GM18873 (cell line): ENCODE data around the gene CCDC6.
A peak's percentile ranks its signal among the peaks of the same experiment; 100 is the strongest.

Source experiments
- ATAC-seq: cut with Tn5 transposase; IDR thresholded peaks from one replicate; pipeline ENCODE4 v1.9.1; 2021; ENCODE audit warnings: mild to moderate bottlenecking, moderate library complexity, moderate number of reproducible peaks; ENCODE audit not compliant: unreplicated experiment, low FRiP score

CCDC6 gene

DNA sequence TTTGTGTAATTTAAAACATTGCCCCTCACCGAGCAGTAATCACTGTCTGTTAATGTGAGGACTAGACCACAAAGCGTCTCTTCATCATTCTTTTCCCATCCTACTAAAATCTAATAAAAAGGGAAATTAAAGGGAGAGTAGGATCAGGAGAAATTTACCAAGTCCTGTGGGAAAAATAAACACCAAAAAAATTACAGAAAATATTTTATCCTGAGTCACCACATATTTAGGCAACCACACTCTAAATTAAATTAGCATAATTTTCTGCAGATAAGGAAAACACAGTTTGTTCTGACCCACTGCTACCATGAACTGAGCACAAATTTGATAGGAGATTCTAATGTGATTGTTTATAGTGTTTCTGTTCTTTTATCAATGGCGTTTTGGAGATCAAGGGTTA lies 49.3 kb downstream of the CCDC6 start:
- ATAC-seq: no peak

DNA sequence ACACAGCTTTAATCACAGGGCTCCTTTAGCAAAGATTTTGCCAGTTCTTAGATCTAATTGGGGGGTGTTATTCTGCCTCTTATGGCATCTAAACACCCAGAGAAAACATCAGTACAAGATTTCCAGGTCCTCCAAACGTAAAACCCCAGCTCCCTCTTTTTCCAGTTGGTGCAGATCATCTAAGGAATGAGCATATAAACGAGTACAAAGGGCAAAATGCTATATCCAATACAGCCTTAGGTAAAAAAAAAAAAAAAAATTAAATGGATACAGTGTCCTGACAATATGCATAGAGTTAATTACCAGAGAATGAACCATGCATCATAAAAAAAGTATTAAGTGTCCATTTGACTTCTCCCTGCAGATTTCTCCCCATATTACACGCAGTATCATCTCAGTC lies 50.3 kb downstream of the CCDC6 start:
- no peak for ATAC-seq

DNA sequence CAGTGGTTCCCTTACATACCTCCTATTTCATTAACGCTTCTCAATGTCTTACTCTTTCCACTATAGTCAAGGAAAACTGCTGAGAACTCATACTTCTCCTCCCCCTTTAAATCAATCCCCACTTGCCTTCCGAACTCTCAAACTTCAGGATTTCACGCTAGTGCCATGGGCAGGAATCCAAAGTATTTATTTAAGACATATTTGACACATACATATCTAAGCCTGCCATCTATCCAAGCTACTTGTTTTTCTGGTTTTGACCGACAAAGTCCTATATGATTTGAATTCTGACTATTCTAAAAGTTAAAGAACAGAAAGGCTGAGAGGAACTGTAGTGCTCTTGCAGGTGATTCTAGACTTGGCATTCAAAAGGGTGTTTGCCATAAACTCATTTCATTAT lies 51.8 kb downstream of the CCDC6 start:
- no peak for ATAC-seq

DNA sequence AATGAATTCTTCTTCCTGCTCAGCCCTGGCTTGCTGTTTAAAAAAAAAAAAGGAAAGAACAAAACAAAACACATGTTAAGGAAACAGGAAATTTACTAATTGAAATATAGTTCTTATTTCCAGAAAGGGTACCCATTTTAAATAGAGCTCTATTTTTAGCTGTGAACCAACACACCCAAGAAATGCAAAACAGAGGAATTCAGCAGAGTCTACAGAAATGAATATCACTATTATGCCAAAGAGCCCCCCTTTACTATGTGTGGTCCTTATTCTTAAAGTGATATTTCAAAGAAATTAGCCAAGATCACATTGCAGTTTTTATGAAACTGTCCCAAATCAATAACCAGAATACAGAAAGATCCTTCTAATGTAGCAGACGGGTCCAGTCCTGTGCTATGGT lies 53.7 kb downstream of the CCDC6 start:
- peak; percentile 65 for ATAC-seq

DNA sequence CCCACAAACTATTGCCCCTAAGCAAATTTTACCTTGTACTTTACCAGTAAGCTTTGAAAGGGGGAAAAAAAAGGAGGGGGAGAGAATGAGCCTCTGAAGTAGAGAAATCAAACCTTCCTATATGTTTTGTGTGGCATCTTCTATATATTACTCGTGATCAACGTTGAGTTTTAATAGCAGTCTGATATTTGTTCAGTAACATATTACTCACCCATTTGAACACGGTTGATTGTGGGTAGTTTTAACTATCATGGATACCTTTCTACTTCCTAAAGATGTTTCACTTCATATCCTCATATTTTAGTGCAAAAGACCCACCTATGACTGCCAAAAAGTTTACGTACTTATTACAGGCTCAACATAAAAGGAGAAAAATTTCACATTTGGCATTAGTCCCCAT lies 54.5 kb downstream of the CCDC6 start:
- ATAC-seq: no peak

DNA sequence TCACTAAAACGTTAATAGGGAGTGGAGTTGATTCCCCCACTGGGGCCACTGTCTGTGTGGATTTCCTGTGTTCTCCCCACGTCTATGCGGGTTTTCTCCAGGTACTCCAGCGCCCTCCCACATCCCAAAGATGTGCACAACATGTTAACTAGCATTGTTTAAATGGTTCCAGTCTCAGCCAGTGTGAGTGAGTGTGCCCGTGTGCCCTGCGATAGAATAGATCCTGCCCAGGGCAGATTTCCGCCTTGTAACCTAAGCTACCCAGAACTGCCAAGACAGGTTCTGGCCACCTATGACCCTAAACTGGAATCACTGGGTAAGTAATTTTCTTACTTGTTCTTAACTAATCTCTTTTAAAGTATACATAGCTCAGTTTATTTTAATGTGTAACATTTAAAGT lies 58.5 kb downstream of the CCDC6 start:
- ATAC-seq: no peak

DNA sequence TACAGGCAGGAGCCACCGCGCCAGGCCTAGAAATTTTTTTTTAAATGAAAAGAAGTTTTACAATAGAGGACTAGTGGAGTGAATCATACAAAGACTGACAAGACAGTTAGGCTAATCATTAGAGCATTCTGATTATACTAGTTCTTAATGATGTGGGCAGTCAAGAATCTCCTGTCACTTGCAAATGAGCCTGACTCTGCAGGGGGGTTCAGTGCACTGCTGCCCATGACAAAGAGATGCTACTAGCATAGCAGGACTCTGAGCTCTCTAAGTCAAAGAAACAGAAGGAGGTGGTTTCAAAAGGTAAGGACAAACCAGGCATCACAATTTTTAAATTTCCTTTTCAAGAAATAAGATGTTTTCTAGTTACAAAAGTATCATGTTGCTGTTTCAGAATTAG lies 59.0 kb downstream of the CCDC6 start:
- no peak for ATAC-seq

DNA sequence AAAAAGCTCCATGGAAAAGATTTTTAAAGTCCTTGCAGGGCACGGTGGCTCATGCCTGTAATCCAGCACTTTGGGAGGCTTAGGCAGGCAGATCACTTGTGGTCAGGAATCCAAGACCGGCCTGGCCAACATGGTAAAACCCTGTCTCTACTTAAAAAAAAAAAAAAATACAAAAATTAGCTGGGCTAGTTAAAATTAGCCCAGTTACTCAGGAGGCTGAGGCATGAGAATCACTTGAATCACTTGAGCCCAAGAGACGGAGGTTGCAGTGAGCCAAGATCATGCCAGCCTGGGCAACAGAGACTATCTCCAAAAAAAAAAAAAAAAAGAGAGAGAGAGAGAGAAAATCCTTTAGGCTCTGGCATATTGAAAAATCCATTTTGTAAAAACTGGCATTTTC lies 61.9 kb downstream of the CCDC6 start:
- ATAC-seq: no peak

DNA sequence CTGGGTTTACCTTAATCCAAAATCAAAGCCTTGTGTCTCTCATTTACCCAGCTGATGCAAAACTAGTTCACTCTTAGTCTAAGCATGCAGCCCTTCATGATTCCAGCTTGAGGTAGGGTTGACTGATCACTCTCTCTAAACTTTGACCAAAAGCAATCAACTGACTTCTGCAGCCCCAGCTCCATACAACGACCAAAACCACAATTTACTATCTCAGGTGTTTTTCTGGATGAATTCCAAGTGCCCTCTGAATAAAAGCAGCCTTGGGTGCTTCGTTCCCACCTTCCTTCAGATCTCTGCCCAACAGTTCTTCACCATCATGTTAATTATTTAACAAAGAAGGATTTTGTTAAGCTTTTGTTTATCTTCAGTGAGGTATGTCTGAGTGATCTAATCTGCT lies 62.6 kb downstream of the CCDC6 start:
- ATAC-seq: no peak

DNA sequence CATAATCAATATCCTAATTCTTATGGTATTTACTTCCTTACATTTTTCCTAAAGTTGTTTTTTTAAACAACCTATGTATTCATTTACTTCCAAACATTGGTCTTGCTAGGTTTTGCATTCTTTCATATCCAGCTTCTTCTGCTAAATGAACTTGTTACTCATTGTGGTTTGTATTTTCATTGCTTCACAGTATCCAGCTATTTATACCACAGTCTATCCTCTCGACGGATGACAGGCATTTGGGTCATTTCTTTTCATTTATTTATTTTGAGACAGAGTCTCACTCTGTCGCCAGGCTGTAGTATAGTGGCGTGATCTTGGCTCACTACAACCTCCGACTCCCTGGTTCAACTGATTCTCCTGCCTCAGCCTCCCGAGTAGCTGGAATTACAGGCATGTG lies 66.8 kb downstream of the CCDC6 start:
- ATAC-seq: no peak

DNA sequence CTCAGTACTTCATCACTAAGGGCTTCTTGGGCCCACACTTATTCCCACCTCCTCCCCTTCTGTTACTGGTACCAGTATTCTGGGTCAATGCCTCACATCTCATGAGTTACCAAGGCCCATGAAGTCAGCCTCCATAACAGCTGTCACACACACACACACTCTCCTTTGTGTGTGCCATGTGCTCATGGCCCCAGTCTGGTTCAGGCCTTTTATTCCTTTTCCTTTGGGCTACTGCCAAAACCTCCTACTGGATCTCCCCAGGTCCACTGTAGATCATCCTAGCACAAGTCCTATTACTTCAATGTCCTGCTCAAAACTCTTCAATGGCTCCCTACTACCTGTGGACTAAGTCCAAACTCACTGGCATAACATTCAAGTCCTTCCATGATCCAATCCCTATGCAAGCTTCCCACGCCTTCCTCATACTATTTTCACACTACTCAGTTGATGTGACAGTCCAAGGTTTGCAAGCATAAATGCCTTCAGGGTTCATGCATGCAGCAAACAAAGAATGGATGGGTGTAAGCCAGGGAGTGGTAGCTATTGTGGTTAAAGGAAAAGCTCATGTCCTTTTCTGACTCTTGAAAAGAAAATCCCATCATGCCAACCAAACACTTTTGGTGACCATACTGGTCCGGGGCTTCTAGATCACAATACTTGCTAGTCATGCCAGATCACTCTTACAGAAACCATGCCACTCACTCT lies 68.1 kb downstream of the CCDC6 start:
- no peak for ATAC-seq

DNA sequence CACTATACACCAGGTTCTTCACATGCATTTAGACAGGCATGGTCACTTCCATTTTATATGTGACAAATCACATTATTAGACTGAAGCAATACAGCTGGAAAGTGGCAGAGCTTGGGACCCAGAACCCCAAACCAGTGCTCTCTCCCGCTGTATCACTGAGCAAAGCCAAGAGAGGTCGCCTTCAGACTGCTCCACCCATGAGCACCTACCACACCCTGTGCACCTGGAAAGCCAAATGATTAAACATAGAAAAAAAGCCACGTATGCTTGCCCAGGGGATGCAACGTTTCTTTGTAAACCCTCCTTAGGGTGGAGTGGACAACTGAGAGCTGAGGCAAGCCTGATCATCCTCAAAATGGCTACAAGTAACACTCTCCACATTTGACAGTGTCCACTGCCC lies 72.5 kb downstream of the CCDC6 start:
- no peak for ATAC-seq

DNA sequence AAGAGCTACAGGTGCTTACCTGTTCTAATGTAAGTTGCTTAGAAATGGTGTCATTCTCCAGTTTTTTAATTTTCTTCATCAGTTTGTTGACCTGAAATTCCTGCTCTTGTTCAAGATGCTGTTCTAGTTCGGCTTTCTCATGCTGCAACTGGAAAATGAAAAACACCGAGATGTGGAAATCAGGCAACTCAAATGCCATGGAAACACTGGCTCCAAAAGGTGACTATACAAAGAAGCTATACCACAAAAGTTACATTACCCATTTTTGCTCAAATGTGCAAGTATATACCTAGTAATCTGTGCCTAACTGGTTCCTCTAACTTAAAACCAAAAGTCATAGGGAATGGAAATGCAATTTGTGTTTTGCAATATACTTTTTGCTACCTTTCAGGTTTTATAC lies 73.8 kb downstream of the CCDC6 start:
- ATAC-seq: no peak

DNA sequence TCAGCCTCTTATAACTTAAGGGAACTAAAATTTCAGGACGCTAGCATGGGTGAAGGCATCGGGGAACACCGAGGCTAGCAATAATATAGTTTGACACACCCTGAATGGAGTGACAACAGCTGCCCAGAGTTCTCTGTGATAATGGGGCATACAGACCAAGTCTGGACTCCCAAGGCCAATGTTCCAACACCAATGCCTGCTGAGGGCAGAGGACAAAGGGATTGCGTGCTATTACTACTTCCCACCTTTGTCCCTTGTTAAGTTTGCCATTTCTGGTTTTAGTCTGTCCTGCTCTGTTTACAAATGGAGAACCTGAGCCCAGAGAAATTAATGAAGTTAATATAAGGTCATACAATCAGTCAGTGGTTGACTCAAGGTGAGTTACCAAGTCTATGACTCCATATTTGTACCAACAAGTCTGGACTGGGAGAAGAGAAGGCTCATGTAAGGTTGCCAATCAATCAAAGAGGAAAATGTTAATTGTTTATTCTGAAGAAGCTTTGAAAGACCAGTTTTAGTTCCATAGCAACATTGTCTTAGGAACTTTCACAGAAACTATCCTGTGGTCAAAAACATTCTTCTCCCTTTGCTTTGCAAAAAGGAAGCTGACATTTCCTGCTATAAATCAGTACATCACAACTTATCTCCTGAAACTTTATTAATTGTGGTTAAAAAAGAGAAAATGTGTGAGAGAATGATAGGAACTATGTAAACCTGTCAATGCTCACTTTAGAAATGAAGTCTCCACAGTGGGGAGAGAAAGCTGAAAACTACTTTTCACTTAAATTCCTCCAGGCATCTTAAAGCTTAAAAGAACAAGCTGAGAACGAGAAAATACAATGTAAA lies 74.5 kb downstream of the CCDC6 start:
- ATAC-seq: no peak

DNA sequence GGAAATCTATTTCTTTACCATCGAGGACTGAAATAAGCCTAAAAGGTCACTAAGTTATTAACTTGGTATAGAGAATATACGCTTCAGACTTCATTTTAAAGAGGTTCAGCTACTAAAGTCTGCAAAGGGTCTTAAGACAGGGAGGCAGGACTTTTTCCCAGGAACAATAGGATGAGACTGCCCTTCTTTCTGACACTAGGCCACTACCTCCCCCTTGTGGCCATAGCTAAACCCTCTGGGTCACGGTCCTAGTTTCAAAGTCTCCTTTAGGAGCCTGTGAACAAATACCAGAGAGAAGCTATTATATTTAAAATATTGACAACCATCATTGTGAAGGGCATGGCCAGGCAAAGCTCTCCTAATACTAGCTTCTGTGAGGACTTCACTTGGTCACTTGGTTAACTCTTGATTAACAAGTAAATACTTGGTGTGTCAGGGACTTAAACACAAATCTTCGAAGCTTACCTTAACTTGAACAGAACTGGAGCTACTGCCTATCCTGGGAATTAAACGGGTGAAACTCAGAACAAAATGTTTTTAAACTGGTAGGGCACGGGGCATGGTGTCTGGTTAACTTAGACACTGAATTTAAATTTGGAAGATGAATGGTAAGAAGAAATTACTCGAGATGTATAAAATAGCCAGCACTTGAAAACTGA lies 75.6 kb downstream of the CCDC6 start:
- ATAC-seq: no peak

DNA sequence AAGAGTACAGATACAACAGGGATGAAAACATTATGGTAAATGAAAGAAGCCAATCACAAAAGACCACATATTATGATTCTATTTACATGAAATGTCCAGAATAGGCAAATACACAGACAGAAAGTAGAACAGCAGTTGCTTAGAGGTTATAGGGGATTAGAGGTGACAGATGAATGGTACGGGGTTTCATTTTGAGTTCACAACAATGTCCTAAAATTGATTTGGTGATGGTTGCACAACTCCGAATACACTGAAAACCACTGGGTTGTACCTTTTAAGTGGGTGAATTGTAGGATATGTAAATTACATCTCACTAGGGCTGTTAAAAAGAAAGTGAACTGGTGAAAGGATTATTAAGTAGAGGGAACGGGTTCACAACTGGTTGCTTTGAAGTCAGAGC lies 76.8 kb downstream of the CCDC6 start:
- peak; percentile 77 for ATAC-seq

DNA sequence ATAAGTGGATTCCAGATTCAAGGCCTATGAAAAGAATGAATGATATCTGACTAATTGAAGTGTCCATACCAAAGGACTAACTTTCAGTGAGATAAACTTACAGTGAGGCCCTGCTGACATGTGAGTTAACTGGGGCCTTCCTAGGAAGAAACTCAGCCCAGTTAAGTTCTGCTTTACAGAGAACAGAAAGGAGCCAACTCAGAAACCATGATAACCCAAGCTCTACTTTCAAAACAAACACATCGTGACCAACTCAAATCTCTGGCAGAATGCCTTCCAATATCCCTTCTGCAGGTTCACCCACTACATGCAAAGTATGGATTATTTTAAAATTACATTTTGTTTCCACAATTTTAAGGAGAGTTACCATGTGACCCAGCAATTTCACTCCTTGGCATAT lies 77.3 kb downstream of the CCDC6 start:
- no peak for ATAC-seq

DNA sequence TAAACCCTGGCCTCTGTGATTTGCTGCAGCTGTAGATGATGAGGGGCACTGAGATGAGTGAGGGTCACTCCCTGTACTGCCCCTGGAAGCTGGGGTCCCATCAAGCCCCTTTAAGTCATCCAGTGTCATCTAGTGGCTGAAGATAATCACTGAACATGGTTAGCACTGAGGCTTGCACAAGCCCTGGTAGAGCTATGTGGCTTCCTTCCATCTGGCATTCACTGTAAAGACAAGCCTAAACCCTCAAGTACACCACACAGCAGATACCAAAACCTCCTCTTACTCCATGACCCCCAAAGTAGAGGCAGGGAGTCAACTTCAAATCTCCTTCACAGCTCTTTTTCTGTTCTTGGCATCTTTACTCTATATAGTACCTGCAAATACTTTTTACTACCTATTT lies 80.4 kb downstream of the CCDC6 start:
- no peak for ATAC-seq

DNA sequence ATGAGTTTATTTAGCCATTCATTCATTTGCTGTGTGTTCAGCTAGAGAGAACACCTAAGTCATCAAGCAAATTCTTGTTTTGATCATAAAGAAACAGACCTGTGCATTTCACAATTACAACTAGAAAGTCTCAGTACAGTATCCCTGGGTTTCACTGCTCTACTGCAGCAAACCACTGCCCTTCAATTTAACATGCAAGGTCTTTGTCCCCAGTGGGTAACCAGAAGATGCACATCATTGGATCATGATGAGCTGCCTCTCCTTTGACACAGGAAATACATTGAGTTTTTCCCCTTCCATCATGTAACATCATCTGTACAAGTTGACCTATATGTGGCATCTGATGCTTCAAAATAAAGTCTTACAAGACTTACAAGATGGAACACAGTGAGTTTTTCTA lies 82.6 kb downstream of the CCDC6 start:
- no peak for ATAC-seq

DNA sequence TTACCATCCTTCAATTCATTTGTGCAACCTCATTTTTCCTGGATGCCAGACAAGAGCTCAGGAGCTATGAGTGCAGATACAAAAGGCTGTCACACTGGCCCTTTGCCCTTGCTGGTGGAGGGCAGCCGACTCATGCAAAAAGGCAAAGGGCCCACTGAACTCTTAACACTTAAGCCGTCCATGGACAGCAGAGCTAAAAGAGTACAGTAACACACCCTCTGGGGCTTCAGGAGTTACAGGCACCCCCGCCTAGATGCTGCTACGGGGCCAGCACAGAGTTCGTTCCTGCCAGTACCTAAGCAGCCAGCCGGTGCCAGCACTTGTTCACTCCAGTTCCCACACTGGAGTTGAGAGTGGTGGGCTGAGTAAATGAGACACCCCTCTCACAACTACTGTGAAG lies 83.2 kb downstream of the CCDC6 start:
- no peak for ATAC-seq

DNA sequence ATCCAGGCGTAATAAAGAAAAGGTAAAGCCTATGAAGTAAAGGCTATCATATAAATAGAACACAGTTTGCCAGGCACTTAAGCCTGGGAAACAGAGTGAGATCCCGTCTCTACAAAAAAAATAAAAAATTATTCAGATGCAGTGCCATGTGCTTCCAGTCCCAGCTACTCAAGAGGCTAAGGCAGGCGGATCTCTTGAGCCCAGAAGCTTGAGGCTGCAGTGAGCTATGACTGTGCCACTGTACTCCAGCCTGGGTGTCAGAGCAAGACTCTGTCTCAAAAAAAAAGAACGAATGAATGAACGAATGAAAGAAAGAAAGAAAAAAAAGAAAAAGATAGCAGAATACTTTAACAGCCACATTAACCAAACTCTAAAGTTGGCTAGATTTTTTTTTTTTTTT lies 85.9 kb downstream of the CCDC6 start:
- ATAC-seq: no peak

DNA sequence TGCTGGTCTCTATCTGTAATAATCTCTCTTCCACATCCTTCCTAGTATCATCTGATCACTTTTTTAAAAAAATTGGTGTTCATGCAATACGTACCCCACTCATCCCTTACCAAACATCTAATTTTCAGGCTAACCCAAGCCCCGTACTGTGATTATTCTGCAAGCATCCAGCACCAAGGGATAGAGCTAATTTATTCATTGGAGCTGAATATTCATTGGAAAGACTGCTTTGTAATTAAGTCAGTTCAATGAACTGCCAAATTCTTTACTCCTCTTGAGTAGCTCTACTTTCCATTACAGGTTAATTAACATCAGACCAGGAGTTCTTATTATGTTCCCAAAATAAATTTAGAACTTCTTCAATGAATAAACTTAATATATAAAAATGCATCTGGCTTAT lies 86.7 kb downstream of the CCDC6 start:
- no peak for ATAC-seq
